Naive thymus-derived CD4-positive, alpha-beta T cell (primary cell): ENCODE results near the gene VPS26C. TPM values are rescaled to one million over a fixed set of nuclear protein-coding genes. Genes with fewer than 3 reads are reported as not detected.
A peak's percentile ranks its signal among the peaks of the same experiment; 100 is the strongest.

ENCODE experiments used
- ATAC-seq: fragments of 150-1000 bp; cut with Tn5 transposase; 2 replicates; pipeline ENCODE4 v1.10.0; 2021; ENCODE audit warnings: mild to moderate bottlenecking, moderate library complexity
- CTCF ChIA-PET: fragments of 350-600 bp; sonication (Branson Sonifier 250); formaldehyde crosslinking; loops from one replicate; lab custom pipeline; 2021; ENCODE audit warnings: antibody characterized with exemption; lab: Charles Lee
- POLR2A ChIA-PET: fragments of 350-600 bp; sonication (Branson Sonifier 250); formaldehyde crosslinking; loops from one replicate; lab custom pipeline; 2021; ENCODE audit warnings: antibody characterized with exemption, inconsistent platforms; lab: Charles Lee
- DNase-seq, 9 donors: peaks; one replicate each; pipeline versions ENCODE4 v3.0.0 to v3.0.0-alpha.2; 2020 to 2022; ENCODE audit warnings: mixed read lengths in 1 of 9
- H3K27ac ChIP-seq: one replicate; pipeline ENCODE4 v1.7.0; 2013; ENCODE audit warnings: mild to moderate bottlenecking, low read depth, low read length, moderate library complexity
- H3K27me3 ChIP-seq, 2 donors: one replicate each; pipeline ENCODE4 v1.7.0; 2013; ENCODE audit warnings: low read length in 2 of 2, mild to moderate bottlenecking in 2 of 2, moderate library complexity in 2 of 2; ENCODE audit not compliant: control insufficient read depth in 2 of 2, insufficient read depth in 2 of 2
- H3K36me3 ChIP-seq, 3 experiments: 1 replicate in 2 of 3; 2 replicates in 1 of 3; pipeline ENCODE4 v1.7.0; 2013; ENCODE audit warnings: low read length in 3 of 3, mild to moderate bottlenecking in 3 of 3, moderate library complexity in 1 of 3; ENCODE audit not compliant: insufficient read depth in 3 of 3, control insufficient read depth in 2 of 3
- H3K4me1 ChIP-seq, 2 donors: one replicate each; pipeline ENCODE4 v1.7.0; 2013; ENCODE audit warnings: low read length in 2 of 2, mild to moderate bottlenecking in 2 of 2, moderate library complexity in 1 of 2; ENCODE audit not compliant: control insufficient read depth in 2 of 2, insufficient read depth in 2 of 2
- H3K4me3 ChIP-seq: 2 replicates; pipeline ENCODE4 v1.7.0; 2013; ENCODE audit warnings: mild to moderate bottlenecking, low read length
- H3K9me3 ChIP-seq, 3 experiments: 1 replicate in 2 of 3; 2 replicates in 1 of 3; pipeline ENCODE4 v1.7.0; 2013; ENCODE audit warnings: low read length in 3 of 3; ENCODE audit not compliant: control insufficient read depth in 2 of 3
- H3K27ac Mint-ChIP-seq, 9 donors: one replicate each; pipeline ENCODE4 v1.8.0; 2020 to 2022; ENCODE audit warnings: mixed read lengths in 9 of 9, mild to moderate bottlenecking in 8 of 9, moderate library complexity in 5 of 9, inconsistent platforms in 2 of 9
- H3K27me3 Mint-ChIP-seq, 5 donors: one replicate each; pipeline ENCODE4 v1.8.0; 2021 to 2022; ENCODE audit warnings: mixed read lengths in 5 of 5, mild to moderate bottlenecking in 1 of 5
- H3K36me3 Mint-ChIP-seq, 5 donors: one replicate each; pipeline ENCODE4 v1.8.0; 2020 to 2022; ENCODE audit warnings: mixed read lengths in 5 of 5, mild to moderate bottlenecking in 3 of 5, inconsistent platforms in 1 of 5
- H3K4me1 Mint-ChIP-seq, 7 donors: one replicate each; pipeline ENCODE4 v1.8.0; 2020 to 2022; ENCODE audit warnings: mixed read lengths in 7 of 7, mild to moderate bottlenecking in 3 of 7, inconsistent platforms in 1 of 7
- H3K4me3 Mint-ChIP-seq, 10 donors: one replicate each; pipeline ENCODE4 v1.8.0; 2020 to 2022; ENCODE audit warnings: mild to moderate bottlenecking in 10 of 10, mixed read lengths in 10 of 10, moderate library complexity in 6 of 10, inconsistent platforms in 2 of 10
- H3K9me3 Mint-ChIP-seq, 11 donors: one replicate each; pipeline ENCODE4 v1.8.0; 2020 to 2022; ENCODE audit warnings: mixed read lengths in 11 of 11, mild to moderate bottlenecking in 4 of 11, inconsistent platforms in 1 of 11, moderate library complexity in 1 of 11
- intact Hi-C, 2 donors: fragments of 100-400 bp; cut with micrococcal nuclease; formaldehyde crosslinking; loops; one replicate each; pipeline ENCODE4 v1.15.1; 2023
- polyA plus RNA-seq, 2 donors: library from polyadenylated mRNA; unstranded; fragments of 300-500 nt; fragmentation: Illumina TruSeq; gene quantifications; one replicate each; pipeline ENCODE4 v1.2.3, GENCODE V29; 2021
- total RNA-seq, 6 experiments: library from RNA in 5 of 6; stranded (reverse) in 5 of 6; gene quantifications; 1 replicate in 5 of 6; 2 replicates in 1 of 6; pipeline ENCODE4 v1.2.3 and lab custom pipeline; 2021 to 2026

Gene VPS26C
- total and polyA plus RNA-seq, 7 experiments from 2014 or later, result 46.8 to 83.5 (median 77.7) TPM

DNA sequence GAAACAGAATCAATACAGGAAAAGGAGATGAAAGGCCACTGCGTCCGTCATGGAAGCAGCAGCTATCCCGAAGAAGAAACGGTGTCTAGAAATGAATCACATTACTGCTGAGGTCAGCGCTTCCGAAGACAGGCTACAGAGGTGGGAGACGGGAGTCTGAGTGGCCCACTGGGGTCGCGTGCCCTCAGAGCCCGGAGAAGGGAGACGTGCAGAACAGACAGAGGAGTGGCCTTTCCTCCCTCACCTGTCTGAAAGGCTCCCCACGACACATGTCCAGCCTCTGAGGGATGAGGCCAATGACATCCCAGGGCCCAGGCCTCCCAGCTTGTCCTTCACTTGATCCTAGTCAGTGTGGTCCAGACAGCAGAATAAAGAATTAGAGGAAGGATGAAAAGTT lies 35.9 kb downstream of the VPS26C start:
- CTCF ChIA-PET, result no interaction called here
- intact Hi-C loops, result no loop called here
- Histone ChIP-seq H3K4me3 (no peak overlapping the region), H3K27ac (no peak overlapping the region), H3K9me3 (no peaks in the 10 kb centered on the region), H3K36me3 (peaks cover 0 to 81% (median 25%) of the 10 kb centered on the region in 3 experiments), H3K4me1 (peaks cover 0 to 1% of the 10 kb centered on the region in 2 donors), H3K27me3 (no peaks in the 10 kb centered on the region)
- DNase-seq, result no peak
- POLR2A ChIA-PET, result interaction anchor here (0.7 to 1.0 kb wide), 2 partner anchors 23 to 50 kb away, joined by 3 read pairs; no protein-coding TSS in a partner anchor
- no peak for ATAC-seq
- peak overlapping the region in 7 of 9 donors; percentile 7 to 73 (median 40) for H3K27ac Mint-ChIP-seq
- H3K36me3 Mint-ChIP-seq, result peaks cover 11 to 57% (median 27%) of the 10 kb centered on the region in 5 donors
- peaks cover 2 to 25% (median 6%) of the 10 kb centered on the region in 7 donors for H3K4me1 Mint-ChIP-seq
- H3K4me3 Mint-ChIP-seq, result no peak overlapping the region
- no peaks in the 10 kb centered on the region for H3K27me3 Mint-ChIP-seq
- H3K9me3 Mint-ChIP-seq, result no peaks in the 10 kb centered on the region

- Mint-ChIP-seq H3K4me3 (no peak overlapping the region), H3K4me1 (peaks cover 6 to 28% (median 11%) of the 10 kb centered on the region in 7 donors), H3K27ac (peak overlapping the region in 7 of 9 donors; percentile 7 to 73 (median 40)), H3K9me3 (no peaks in the 10 kb centered on the region), H3K36me3 (peaks cover 11 to 53% (median 27%) of the 10 kb centered on the region in 5 donors), H3K27me3 (no peaks in the 10 kb centered on the region)
- ChIA-PET POLR2A (interaction anchor here (1.0 to 1.3 kb wide), 2 partner anchors 10 to 24 kb away, joined by 3 to 4 read pairs; no protein-coding TSS in a partner anchor), CTCF (no interaction called here)
- peaks cover 0 to 81% (median 30%) of the 10 kb centered on the region in 3 experiments for H3K36me3 ChIP-seq
- peaks cover 2 to 6% of the 10 kb centered on the region in 2 donors for H3K4me1 ChIP-seq
- no peaks in the 10 kb centered on the region for H3K27me3 ChIP-seq
- no peaks in the 10 kb centered on the region for H3K9me3 ChIP-seq
- intact Hi-C loops, result no loop called here
- H3K27ac ChIP-seq, result no peak overlapping the region
- DNase-seq (no peak), ATAC-seq (no peak)
- no peak overlapping the region for H3K4me3 ChIP-seq
Observed at GRCh38 chr21:37230632-37231248, 36.4 kb downstream of the VPS26C start.

GRCh38 chr21:37228003-37228400 lies 39.1 kb downstream of the VPS26C start:
- DNase-seq (no peak), ATAC-seq (no peak)
- H3K4me1 Mint-ChIP-seq, result peaks cover 11 to 51% (median 32%) of the 10 kb centered on the region in 7 donors
- Histone ChIP-seq H3K36me3 (peaks cover 0 to 76% (median 30%) of the 10 kb centered on the region in 3 experiments), H3K4me3 (no peak overlapping the region), H3K4me1 (peaks cover 11 to 23% of the 10 kb centered on the region in 2 donors), H3K9me3 (no peaks in the 10 kb centered on the region), H3K27me3 (no peaks in the 10 kb centered on the region), H3K27ac (no peak overlapping the region)
- no peak overlapping the region for H3K4me3 Mint-ChIP-seq
- ChIA-PET POLR2A (no interaction called here), CTCF (no interaction called here)
- intact Hi-C loops, result no loop called here
- peaks cover 11 to 53% (median 35%) of the 10 kb centered on the region in 5 donors for H3K36me3 Mint-ChIP-seq
- no peaks in the 10 kb centered on the region for H3K9me3 Mint-ChIP-seq
- H3K27me3 Mint-ChIP-seq, result no peaks in the 10 kb centered on the region
- H3K27ac Mint-ChIP-seq, result peak overlapping the region in 7 of 9 donors; percentile 14 to 79 (median 43)

DNA sequence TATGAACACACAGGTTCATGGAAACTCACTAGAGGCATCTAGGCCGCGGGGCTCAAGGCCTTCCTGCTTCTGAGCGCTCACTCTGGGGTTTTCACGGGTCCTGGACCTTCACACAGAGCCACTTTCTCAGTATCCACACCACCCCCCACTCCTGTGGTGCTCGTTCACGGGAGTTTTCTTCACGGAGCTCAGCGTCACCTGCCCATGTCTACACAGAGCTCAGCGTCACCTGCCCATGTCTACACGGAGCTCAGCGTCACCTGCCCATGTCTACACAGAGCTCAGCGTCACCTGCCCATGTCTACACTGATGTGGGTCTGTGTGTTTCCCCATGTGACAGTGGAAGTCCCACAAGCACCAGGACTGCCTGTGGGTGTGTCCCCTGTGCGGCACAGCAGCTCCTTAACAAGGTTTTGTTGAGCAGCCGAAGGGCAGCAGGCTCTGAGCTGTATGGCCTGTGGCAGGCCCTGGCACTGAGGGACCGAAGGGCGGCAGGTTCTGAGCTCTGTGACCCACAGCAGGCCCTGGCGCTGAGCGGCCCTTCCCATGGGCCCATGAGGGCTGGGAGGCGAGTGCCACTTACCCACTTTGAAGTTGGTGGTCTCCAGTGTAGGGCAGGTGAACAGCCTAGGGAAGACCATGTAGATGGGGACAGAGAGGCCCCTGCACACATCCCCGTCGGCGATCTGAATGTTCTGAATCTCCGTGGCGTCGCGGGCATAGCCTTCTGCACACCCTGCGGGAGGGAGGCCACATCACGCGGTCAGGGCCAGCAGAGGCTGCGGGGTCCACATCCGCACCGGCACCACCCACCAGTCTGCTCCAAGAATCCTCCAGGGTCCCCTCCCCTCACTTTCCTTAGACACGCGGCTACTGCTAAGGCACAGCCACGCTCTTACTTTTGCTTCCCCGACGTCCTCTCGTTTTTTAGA lies 39.8 kb downstream of the VPS26C start:
- CTCF ChIA-PET, result no interaction called here
- no peak for DNase-seq

GRCh38 chr21:37226041-37226920 lies 40.9 kb downstream of the VPS26C start:
- H3K36me3 ChIP-seq, result peaks cover 0 to 60% (median 27%) of the 10 kb centered on the region in 3 experiments
- Mint-ChIP-seq H3K9me3 (peaks cover 0 to 2% (median 0%) of the 10 kb centered on the region in 11 donors), H3K4me3 (peak overlapping the region in 9 of 10 donors; percentile 55 to 79 (median 74)), H3K27me3 (no peaks in the 10 kb centered on the region), H3K4me1 (peaks cover 14 to 58% (median 44%) of the 10 kb centered on the region in 7 donors), H3K36me3 (peaks cover 4 to 59% (median 34%) of the 10 kb centered on the region in 5 donors), H3K27ac (peak overlapping the region; percentile 87 to 97 (median 91))
- peaks cover 15 to 26% of the 10 kb centered on the region in 2 donors for H3K4me1 ChIP-seq
- intact Hi-C loops, result no loop called here
- DNase-seq (peak in 1 of 9 donors; percentile 1), ATAC-seq (no peak)
- H3K27ac ChIP-seq, result peak overlapping the region; percentile 64
- ChIA-PET POLR2A (no interaction called here), CTCF (no interaction called here)
- H3K9me3 ChIP-seq, result no peaks in the 10 kb centered on the region
- H3K27me3 ChIP-seq, result no peaks in the 10 kb centered on the region
- H3K4me3 ChIP-seq, result no peak overlapping the region

More for the DNA sequence above, 39.8 kb downstream of the VPS26C start:
- H3K4me1 Mint-ChIP-seq, result peaks cover 12 to 55% (median 36%) of the 10 kb centered on the region in 7 donors
- H3K27me3 Mint-ChIP-seq, result no peaks in the 10 kb centered on the region
- H3K9me3 Mint-ChIP-seq, result no peaks in the 10 kb centered on the region
- no peaks in the 10 kb centered on the region for H3K27me3 ChIP-seq
- H3K4me3 Mint-ChIP-seq, result peak overlapping the region in 2 of 10 donors; percentile 7 to 36
- peak overlapping the region; percentile 28 to 96 (median 88) for H3K27ac Mint-ChIP-seq
- no peaks in the 10 kb centered on the region for H3K9me3 ChIP-seq
- POLR2A ChIA-PET, result no interaction called here
- H3K27ac ChIP-seq, result no peak overlapping the region
- H3K4me3 ChIP-seq, result no peak overlapping the region
- H3K36me3 ChIP-seq, result peaks cover 0 to 70% (median 30%) of the 10 kb centered on the region in 3 experiments
- ATAC-seq, result no peak
- peaks cover 11 to 58% (median 37%) of the 10 kb centered on the region in 5 donors for H3K36me3 Mint-ChIP-seq
- intact Hi-C loops, result no loop called here
- H3K4me1 ChIP-seq, result peaks cover 11 to 23% of the 10 kb centered on the region in 2 donors
